ENCODE data around the gene KCNMB2. TPM values are rescaled to one million over a fixed set of nuclear protein-coding genes. Genes with fewer than 3 reads are reported as not detected.

KCNMB2 gene
- total RNA-seq, 1 experiment from 2014 or later: not detected

GRCh38 chr3:178585454-178585853 is 49.2 kb downstream of the KCNMB2 start:
- CTCF ChIA-PET: no interaction called here
- BruUV-seq (replicated peaks): no TSS peak

GRCh38 chr3:178586076-178586475 is 49.8 kb downstream of the KCNMB2 start:
- TF ChIP-seq CTCF (conservative IDR thresholded peaks at IDR 0.05; ENCODE audit: low read depth, low read length) (no peak), EZH2phosphoT487 (IDR thresholded peaks at IDR 0.05; ENCODE audit: borderline replicate concordance, low read length) (no peak), EZH2 (IDR thresholded peaks at IDR 0.05; ENCODE audit: low read length, unreplicated experiment) (no peak)
- H3K27me3 ChIP-seq (ENCODE audit: low read length): peaks cover 19% of the 10 kb centered on the region; the same call in 1 of the 2 replicates
- CTCF ChIA-PET: no interaction called here

More at GRCh38 chr3:178585454-178585853, 49.2 kb downstream of the KCNMB2 start:
- POLR2A ChIA-PET (ENCODE audit: unreplicated experiment): no interaction called here
- Histone ChIP-seq H3K79me2 (ENCODE audit: low read length) (no peaks in the 10 kb centered on the region), H2AFZ (ENCODE audit: low read length) (no peak overlapping the region), H3K4me3 (ENCODE audit: low read length) (no peak overlapping the region), H3K9ac (ENCODE audit: low read length) (no peak overlapping the region), H3F3A (ENCODE audit: low read length, unreplicated experiment) (no peaks in the 10 kb centered on the region), H3K9me3 (ENCODE audit: low read length) (no peaks in the 10 kb centered on the region), H3K4me2 (ENCODE audit: low read length) (no peak overlapping the region), H3K4me1 (ENCODE audit: insufficient read depth, low read length) (no peaks in the 10 kb centered on the region), H3K27me3 (ENCODE audit: low read length) (peaks cover 19% of the 10 kb centered on the region; the same call in 1 of the 2 replicates), H4K20me1 (ENCODE audit: low read length) (no peaks in the 10 kb centered on the region), H3K9me2 (replicated peaks; ENCODE audit: low read length) (no peaks in the 10 kb centered on the region), H3K27ac (ENCODE audit: low read length) (no peak overlapping the region), H3K36me3 (ENCODE audit: low read depth, low read length) (no peaks in the 10 kb centered on the region)
- DNase-seq: no peak
- ATAC-seq: no peak
- intact Hi-C loops (cut with micrococcal nuclease): no loop called here
- TF ChIP-seq CTCF (conservative IDR thresholded peaks at IDR 0.05; ENCODE audit: low read depth, low read length): no peak
- no peak for TF ChIP-seq EZH2 (IDR thresholded peaks at IDR 0.05; ENCODE audit: low read length, unreplicated experiment)
- TF ChIP-seq EZH2phosphoT487 (IDR thresholded peaks at IDR 0.05; ENCODE audit: borderline replicate concordance, low read length): no peak

GRCh38 chr3:178588628-178589027 is 52.4 kb downstream of the KCNMB2 start:
- Histone ChIP-seq H3K4me1 (ENCODE audit: insufficient read depth, low read length) (no peaks in the 10 kb centered on the region), H3K36me3 (ENCODE audit: low read depth, low read length) (no peaks in the 10 kb centered on the region), H3K9ac (ENCODE audit: low read length) (no peak overlapping the region), H3F3A (ENCODE audit: low read length, unreplicated experiment) (no peaks in the 10 kb centered on the region), H3K9me3 (ENCODE audit: low read length) (no peaks in the 10 kb centered on the region), H4K20me1 (ENCODE audit: low read length) (no peaks in the 10 kb centered on the region), H3K27me3 (ENCODE audit: low read length) (peaks cover 16% of the 10 kb centered on the region), H3K27ac (ENCODE audit: low read length) (no peak overlapping the region), H3K9me2 (replicated peaks; ENCODE audit: low read length) (no peaks in the 10 kb centered on the region), H2AFZ (ENCODE audit: low read length) (no peak overlapping the region), H3K79me2 (ENCODE audit: low read length) (no peaks in the 10 kb centered on the region), H3K4me2 (ENCODE audit: low read length) (no peak overlapping the region), H3K4me3 (ENCODE audit: low read length) (no peak overlapping the region)
- POLR2A ChIA-PET (ENCODE audit: unreplicated experiment): no interaction called here
- DNase-seq (no peak), ATAC-seq (no peak)
- TF ChIP-seq CTCF (conservative IDR thresholded peaks at IDR 0.05; ENCODE audit: low read depth, low read length) (no peak), EZH2phosphoT487 (IDR thresholded peaks at IDR 0.05; ENCODE audit: borderline replicate concordance, low read length) (no peak), EZH2 (IDR thresholded peaks at IDR 0.05; ENCODE audit: low read length, unreplicated experiment) (no peak)
- CTCF ChIA-PET: no interaction called here
- intact Hi-C loops (cut with micrococcal nuclease): no loop called here
- no TSS peak for BruUV-seq (replicated peaks)

More at GRCh38 chr3:178586076-178586475, 49.8 kb downstream of the KCNMB2 start:
- Histone ChIP-seq H3K9me3 (ENCODE audit: low read length) (no peaks in the 10 kb centered on the region), H3K4me3 (ENCODE audit: low read length) (no peak overlapping the region), H3K79me2 (ENCODE audit: low read length) (no peaks in the 10 kb centered on the region), H3K4me1 (ENCODE audit: insufficient read depth, low read length) (no peaks in the 10 kb centered on the region), H3K9ac (ENCODE audit: low read length) (no peak overlapping the region), H4K20me1 (ENCODE audit: low read length) (no peaks in the 10 kb centered on the region), H3K36me3 (ENCODE audit: low read depth, low read length) (no peaks in the 10 kb centered on the region), H2AFZ (ENCODE audit: low read length) (no peak overlapping the region), H3K4me2 (ENCODE audit: low read length) (no peak overlapping the region), H3K27ac (ENCODE audit: low read length) (no peak overlapping the region), H3F3A (ENCODE audit: low read length, unreplicated experiment) (no peaks in the 10 kb centered on the region), H3K9me2 (replicated peaks; ENCODE audit: low read length) (no peaks in the 10 kb centered on the region)
- POLR2A ChIA-PET (ENCODE audit: unreplicated experiment): no interaction called here
- no TSS peak for BruUV-seq (replicated peaks)
- intact Hi-C loops (cut with micrococcal nuclease): no loop called here
- DNase-seq (no peak), ATAC-seq (no peak)
